ENCODE data around the gene VSTM2L. TPM values are rescaled to one million over a fixed set of nuclear protein-coding genes. Genes with fewer than 3 reads are reported as not detected.
A peak's percentile ranks its signal among the peaks of the same experiment; 100 is the strongest.

The VSTM2L gene
- total and polyA plus RNA-seq, 2 of the 13 experiments (the other 11 are each of a cell fraction or from before 2014, with no cell fraction given), result not detected

DNA sequence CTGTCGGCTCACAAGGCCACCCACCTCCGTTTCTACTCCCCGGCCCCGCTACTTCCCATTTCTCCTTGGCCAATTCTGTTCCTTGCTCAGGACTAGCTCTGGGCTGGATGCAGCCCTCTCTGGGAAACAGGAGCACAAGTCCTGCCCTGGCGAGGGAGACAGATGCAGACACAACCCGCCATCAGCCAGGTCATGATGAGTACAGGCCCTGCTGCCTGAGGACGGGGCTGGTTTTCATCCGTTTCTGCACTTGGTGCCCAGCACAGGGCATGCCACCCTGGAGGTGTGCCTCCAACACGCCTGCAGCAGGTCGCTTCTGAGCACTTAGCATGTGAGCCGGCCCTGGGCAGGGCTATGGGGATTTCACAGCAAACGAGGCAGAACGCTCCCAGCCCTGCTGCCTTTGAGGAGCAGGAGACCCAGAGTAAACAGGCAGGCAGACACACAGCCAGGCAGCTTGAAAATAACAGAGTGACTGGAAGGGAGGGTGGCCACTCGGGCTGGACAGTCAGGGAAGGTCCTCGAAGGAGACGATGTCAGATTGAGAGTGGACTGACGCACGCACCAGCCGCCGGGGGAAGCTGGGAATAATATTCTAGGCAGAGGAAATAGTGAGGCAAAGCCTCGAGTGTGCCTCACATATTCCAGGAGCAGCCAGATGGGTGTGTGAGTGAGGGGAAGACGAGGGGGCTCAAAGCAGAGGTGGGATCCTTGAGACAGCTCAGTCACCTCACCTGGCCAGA, 21.2 kb upstream of the VSTM2L start (continued):
- TF ChIP-seq, protein P1, sequence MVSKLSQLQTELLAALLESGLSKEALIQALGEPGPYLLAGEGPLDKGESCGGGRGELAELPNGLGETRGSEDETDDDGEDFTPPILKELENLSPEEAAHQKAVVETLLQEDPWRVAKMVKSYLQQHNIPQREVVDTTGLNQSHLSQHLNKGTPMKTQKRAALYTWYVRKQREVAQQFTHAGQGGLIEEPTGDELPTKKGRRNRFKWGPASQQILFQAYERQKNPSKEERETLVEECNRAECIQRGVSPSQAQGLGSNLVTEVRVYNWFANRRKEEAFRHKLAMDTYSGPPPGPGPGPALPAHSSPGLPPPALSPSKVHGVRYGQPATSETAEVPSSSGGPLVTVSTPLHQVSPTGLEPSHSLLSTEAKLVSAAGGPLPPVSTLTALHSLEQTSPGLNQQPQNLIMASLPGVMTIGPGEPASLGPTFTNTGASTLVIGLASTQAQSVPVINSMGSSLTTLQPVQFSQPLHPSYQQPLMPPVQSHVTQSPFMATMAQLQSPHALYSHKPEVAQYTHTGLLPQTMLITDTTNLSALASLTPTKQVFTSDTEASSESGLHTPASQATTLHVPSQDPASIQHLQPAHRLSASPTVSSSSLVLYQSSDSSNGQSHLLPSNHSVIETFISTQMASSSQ (IDR thresholded peaks at IDR 0.05; ENCODE audit: low read depth), result no peak
- TF ChIP-seq, protein P1 (CRISPR knock-in tag; IDR thresholded peaks at IDR 0.05; ENCODE audit: borderline replicate concordance), result no peak
- TF ChIP-seq HIVEP1 (CRISPR knock-in tag; IDR thresholded peaks at IDR 0.05) (peak; percentile 87), NFE2 (CRISPR knock-in tag; IDR thresholded peaks at IDR 0.05) (no peak), KLF16 (CRISPR knock-in tag; IDR thresholded peaks at IDR 0.05) (peak in 1 of 2 experiments; percentile 33; a peak in 1 of 4 replicates), AGO2 (optimal IDR thresholded peaks at IDR 0.05; ENCODE audit: low read depth, low read length) (no peak), POGZ (CRISPR knock-in tag; IDR thresholded peaks at IDR 0.05) (no peak; the same call in 1 of the 2 replicates), KLF6 (CRISPR knock-in tag; IDR thresholded peaks at IDR 0.05) (no peak), EZH2 (conservative IDR thresholded peaks at IDR 0.05; ENCODE audit: low read depth, low read length) (no peak), CBX2 (IDR thresholded peaks at IDR 0.05; ENCODE audit: low read depth, low read length) (no peak), CBX2 (CRISPR knock-in tag; IDR thresholded peaks at IDR 0.05; ENCODE audit: low read depth) (no peak), THAP11 (CRISPR knock-in tag; IDR thresholded peaks at IDR 0.05) (no peak)
- TF ChIP-seq, protein P2, sequence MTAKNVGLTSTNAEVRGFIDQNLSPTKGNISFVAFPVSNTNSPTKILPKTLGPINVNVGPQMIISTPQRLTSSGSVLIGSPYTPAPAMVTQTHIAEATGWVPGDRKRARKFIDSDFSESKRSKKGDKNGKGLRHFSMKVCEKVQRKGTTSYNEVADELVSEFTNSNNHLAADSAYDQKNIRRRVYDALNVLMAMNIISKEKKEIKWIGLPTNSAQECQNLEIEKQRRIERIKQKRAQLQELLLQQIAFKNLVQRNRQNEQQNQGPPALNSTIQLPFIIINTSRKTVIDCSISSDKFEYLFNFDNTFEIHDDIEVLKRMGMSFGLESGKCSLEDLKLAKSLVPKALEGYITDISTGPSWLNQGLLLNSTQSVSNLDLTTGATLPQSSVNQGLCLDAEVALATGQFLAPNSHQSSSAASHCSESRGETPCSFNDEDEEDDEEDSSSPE (CRISPR knock-in tag; IDR thresholded peaks at IDR 0.05), result no peak
- TF ChIP-seq, protein P3, sequence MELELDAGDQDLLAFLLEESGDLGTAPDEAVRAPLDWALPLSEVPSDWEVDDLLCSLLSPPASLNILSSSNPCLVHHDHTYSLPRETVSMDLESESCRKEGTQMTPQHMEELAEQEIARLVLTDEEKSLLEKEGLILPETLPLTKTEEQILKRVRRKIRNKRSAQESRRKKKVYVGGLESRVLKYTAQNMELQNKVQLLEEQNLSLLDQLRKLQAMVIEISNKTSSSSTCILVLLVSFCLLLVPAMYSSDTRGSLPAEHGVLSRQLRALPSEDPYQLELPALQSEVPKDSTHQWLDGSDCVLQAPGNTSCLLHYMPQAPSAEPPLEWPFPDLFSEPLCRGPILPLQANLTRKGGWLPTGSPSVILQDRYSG (CRISPR knock-in tag; IDR thresholded peaks at IDR 0.05), result no peak
- TF ChIP-seq, protein P4, sequence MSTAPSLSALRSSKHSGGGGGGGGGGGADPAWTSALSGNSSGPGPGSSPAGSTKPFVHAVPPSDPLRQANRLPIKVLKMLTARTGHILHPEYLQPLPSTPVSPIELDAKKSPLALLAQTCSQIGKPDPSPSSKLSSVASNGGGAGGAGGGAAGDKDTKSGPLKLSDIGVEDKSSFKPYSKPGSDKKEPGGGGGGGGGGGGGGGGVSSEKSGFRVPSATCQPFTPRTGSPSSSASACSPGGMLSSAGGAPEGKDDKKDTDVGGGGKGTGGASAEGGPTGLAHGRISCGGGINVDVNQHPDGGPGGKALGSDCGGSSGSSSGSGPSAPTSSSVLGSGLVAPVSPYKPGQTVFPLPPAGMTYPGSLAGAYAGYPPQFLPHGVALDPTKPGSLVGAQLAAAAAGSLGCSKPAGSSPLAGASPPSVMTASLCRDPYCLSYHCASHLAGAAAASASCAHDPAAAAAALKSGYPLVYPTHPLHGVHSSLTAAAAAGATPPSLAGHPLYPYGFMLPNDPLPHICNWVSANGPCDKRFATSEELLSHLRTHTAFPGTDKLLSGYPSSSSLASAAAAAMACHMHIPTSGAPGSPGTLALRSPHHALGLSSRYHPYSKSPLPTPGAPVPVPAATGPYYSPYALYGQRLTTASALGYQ (CRISPR knock-in tag; IDR thresholded peaks at IDR 0.05), result no peak
- TF ChIP-seq, protein P5, sequence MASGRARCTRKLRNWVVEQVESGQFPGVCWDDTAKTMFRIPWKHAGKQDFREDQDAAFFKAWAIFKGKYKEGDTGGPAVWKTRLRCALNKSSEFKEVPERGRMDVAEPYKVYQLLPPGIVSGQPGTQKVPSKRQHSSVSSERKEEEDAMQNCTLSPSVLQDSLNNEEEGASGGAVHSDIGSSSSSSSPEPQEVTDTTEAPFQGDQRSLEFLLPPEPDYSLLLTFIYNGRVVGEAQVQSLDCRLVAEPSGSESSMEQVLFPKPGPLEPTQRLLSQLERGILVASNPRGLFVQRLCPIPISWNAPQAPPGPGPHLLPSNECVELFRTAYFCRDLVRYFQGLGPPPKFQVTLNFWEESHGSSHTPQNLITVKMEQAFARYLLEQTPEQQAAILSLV (CRISPR knock-in tag; IDR thresholded peaks at IDR 0.05; ENCODE audit: borderline replicate concordance), result no peak
- TF ChIP-seq, protein P6, sequence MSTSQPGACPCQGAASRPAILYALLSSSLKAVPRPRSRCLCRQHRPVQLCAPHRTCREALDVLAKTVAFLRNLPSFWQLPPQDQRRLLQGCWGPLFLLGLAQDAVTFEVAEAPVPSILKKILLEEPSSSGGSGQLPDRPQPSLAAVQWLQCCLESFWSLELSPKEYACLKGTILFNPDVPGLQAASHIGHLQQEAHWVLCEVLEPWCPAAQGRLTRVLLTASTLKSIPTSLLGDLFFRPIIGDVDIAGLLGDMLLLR (CRISPR knock-in tag; IDR thresholded peaks at IDR 0.05), result no peak; the same call in 1 of the 2 replicates
- TF ChIP-seq, protein P7, sequence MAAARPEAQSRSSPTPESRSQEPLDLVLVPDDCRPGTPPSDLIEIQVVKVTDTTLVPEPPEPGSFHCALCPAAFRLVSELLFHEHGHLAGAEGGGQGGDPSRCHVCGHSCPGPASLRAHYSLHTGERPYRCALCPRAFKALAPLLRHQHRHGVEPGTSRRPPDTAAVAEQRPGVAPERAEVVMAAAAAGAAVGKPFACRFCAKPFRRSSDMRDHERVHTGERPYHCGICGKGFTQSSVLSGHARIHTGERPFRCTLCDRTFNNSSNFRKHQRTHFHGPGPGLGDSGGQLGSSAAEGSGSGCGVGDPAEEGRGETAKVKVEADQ (CRISPR knock-in tag; IDR thresholded peaks at IDR 0.05; ENCODE audit: borderline replicate concordance), result peak; percentile 59; the same call in 1 of the 2 replicates

All from HepG2 (cell line).